GM18517 (cell line): ENCODE data around the gene MCCD1.

Experiments
- ATAC-seq: cut with Tn5 transposase; IDR thresholded peaks from one replicate; pipeline ENCODE4 v1.9.1; 2021; ENCODE audit warnings: mild to moderate bottlenecking, moderate library complexity; ENCODE audit not compliant: unreplicated experiment

Gene MCCD1

DNA sequence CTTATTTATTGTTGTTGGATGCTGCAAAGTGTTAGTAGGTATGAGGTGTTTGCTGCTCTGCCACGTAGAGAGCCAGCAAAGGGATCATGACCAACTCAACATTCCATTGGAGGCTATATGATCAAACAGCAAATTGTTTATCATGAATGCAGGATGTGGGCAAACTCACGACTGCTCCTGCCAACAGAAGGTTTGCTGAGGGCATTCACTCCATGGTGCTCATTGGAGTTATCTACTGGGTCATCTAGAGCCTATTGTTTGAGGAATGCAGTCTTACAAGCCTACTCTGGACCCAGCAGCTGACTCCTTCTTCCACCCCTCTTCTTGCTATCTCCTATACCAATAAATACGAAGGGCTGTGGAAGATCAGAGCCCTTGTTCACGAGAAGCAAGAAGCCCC lies 18.8 kb upstream of the MCCD1 start:
- ATAC-seq: no peak

DNA sequence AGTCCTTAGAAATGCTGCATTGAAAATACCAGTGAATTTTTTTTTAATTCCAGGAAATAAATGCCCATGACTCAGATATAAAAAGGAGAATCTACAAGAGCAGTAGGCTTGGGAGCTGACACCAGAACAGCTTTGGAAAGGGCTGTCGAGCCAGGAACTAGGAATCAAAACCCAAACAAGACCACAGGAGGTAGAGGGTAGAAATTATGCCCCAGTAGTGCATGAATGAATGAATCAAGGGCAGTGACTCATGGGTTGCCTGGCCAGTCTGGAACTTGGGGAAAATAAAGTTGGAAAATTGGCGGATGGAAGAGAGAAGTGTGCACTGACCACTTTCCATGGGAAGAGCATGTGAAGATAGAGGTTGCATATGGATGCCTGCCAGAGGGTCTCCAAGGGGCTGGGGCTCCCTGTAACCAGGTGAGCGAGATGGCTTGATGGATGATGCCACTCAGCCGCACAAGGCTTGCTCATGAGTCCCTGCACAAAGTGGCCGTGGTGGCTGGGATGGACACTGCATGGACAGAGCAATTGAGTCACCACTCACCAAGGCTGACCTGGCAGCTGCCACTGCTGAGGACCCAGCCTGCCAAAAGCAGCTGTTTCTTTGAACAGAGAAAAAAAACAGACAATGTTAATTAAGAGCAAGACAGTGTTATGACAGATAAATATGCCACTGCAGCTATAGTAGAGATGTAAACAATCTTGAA lies 15.2 kb upstream of the MCCD1 start:
- no peak for ATAC-seq

DNA sequence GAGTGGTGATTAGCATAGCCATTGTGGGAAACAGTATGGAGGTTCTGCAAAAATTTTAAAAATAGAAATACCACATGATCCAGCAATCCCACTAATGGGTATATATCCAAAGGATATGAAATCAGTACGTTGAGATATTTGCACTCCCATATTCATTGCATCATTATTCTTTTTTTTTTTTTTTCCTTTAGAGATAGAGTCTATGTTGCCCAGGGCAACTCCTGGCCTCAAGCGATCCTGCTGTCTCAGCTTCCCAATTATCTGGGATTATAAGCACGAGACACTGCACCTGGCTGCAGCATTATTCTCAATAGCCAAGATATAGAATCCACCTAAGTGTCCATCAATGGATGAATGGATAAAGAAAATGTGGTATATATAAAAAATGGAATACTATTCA lies 6.9 kb upstream of the MCCD1 start:
- ATAC-seq: no peak

DNA sequence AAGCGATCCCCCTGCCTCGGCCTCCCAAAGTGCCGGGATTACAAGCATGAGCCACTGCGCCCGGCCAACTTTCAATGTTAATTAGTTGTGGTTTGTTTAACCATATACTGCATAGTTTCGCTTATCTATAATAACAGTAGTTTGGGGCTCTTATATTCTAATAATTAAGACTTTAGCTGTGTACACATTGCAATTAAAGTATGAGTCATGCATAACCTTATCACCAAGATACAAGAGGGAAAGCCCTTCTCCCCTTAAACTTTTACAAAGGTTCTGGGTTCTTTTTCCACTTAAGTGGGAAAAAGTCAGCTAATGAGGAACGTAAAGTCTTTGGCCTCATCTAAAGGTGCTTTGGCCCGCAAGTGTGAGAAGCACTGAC lies 3.2 kb upstream of the MCCD1 start:
- ATAC-seq: no peak

DNA sequence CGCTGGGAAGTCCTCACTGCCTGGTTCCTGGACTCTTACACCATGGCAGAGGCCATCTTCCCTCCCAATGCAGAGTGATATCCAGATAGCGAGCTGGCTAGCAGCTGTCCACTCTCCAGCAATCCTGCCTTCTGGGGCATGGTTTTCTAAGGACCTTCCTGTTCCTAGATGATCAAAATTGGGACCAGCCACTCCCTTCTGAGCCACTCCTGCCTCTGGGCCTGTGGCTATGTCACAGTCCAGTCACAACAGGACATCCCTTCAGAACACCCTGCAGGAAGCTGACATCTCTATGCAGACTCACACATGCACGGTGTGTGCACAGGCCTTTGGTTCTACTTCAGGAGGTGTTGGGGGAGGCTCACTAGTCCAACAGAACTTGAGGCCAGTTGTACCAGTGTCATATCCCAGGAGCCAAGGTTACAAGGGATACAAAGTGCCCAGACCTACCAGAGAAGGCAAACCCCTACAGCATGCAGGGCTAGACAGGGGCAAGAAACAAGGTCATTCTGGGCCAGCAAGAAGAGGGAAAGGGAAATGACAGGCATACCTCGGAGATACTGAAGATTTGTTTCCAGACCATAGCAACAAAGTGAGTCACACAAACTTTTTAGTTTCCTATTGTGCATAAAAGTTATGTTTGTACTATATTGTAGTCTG lies 2.7 kb upstream of the MCCD1 start:
- no peak for ATAC-seq

DNA sequence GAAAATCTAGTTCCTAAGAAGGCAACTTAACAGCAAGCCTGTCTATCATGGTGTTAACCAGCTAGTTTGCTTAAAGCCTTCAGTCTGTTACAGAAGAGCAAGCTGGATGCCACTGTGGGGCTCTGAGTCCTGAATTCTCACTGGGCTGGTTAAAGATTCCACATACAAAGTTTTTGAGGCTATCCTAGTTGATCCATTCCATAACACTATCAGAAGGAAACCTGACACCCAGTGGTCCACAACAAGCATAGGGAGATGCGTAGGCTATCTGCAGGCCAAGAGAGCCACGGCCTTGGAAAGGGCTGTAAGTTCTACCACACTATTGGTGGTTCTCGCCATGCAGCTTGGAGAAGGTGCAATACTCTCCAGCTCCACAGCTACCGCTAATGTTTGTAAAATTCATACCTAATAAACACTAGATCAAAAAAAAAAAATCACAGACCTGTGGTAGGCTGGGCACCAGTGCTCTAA lies 420 bp upstream of the MCCD1 start:
- no peak for ATAC-seq

DNA sequence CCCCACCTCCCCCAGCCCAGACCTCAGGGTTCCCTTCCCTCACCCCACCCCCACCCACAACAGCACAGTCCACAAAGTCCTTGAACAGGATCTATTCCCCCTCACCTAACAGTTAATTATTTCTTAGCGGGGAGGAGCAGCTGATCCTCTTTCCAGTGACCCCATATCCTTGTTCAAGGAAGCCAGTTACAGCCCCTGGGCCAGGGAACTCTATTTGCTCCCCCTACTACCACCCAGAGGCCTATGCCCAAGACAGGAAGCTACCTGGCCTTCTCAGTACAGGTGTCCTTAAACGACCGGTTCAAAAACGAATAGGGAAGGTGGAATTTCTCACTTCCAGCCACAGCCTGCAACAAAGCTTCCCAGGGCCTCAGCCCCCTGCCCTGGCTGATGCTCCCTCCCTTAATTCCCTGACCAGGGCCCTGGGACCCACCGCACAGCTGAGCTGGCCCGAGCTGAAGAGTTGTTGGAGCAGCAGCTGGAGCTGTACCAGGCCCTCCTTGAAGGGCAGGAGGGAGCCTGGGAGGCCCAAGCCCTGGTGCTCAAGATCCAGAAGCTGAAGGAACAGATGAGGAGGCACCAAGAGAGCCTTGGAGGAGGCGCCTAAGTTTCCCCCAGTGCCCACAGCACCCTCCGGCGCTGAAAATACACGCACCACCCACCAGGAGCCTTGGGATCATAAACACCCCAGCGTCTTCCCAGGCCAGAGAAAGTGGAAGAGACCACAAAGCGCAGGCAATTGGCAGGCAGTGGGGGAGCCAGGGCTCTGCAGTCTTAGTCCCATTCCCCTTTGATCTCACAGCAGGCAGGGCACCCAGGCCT lies 778 bp downstream of the MCCD1 start:
- no peak for ATAC-seq

DNA sequence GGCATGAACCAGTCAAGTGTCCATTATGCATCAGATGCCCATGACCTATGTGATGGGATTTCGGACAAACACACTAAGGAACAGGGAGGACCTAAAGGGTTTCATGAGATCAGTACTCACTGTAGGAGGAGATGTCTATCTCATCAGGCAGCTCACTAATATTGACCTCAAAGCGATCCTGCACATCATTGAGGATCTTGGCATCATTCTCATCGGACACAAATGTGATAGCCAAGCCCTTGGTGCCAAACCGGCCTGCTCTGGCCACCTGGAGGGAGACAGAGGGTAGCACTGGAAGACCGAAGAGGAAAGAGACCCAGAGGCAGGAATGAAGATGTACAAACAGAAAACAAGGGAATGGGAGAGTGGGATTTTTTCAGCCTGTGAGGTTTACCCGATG lies 1.9 kb downstream of the MCCD1 start:
- ATAC-seq: no peak

DNA sequence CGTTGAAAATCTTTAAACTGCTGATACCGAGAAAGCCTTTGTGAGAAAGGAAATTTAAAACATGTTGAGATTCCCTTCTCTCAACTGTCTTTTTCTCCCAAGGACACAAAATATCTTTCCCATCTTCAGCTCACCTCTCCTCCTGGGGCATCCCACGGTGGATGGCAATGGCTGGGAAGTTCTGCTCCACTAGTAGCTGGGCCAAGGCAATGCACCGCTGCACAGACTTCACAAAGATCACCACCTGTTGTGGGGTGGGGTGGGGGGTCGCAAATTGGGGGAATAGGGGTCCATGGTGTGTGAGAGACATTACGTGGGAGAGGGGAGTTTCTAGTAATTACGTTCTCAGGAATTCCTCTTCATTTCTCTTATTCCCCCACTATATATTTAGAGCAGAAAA lies 2.4 kb downstream of the MCCD1 start:
- ATAC-seq: no peak

DNA sequence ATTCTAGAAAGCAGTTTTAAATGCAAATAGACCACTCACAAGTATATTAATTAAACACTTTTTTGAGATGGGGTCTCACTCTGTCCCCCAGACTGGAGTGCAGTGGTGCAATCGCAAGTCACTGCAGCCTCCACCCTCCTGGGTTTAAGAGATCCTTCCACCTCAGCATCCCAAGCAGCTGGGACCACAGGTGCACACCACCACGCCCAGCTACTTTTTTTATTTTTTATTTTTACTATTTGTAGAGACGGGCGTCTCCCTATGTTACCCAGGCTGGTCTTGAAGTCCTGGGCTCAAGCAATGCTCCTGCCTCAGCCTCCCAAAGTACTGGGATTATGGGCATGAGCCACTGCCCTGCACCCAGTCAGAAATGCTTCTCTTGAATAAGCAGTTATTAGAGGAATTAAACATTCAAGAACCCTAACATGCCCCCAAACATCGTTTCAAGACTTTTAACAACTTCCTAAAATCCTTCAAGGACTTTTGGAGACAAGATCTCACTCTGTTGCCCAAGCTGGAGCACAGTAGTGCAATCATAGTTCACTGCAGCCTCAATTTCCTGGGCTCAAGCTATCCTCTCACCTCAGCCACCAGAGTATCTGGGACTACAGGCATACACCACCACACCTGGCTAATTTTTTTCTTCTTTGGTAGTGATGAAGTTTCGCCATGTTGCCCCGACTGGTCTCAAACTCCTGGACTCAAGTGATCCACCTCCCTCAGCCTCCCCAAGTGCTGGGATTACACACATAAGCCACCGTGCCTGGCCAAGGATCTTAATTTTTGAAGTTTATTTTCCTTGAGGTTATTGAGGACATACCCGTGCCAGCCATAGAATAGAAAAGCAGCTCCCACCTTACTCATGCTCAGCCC lies 3.2 kb downstream of the MCCD1 start:
- ATAC-seq: no peak

DNA sequence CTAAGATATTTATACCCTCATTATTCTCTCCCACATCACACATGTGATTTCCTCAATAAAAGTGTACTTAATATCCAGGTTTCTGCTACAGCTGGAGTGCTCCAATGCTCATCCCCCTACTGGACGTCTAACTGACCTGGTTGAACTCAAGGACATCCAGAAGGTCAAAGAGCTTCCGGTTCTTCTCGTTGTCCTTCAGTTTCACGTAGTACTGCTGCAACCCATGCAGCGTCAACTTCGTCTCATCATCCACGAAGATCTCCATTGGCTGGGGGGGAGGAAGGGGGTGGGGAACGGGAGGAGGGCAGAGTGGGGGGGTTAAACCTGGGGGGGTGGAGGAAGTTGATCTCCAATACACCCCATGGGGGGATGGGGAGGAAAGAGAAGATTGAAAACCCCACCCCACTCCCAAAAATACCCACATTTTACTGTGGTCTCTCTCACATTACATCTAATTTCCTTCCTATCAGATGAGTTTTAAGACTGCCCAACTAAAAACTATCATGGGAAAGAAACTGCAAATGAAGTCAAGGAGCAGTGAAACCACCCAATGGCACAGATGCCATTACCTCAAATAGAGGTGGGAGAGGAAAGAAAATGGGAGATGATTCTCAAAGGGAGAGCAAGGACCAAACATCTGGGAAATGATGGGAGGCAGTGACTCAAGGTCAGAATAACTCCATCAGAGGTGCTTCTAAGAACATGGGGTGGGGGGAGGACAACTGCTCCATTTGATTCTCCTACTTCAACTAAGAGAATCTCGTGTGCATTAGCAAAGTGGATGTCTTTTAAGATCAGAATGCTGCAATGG lies 4.1 kb downstream of the MCCD1 start:
- ATAC-seq: no peak

DNA sequence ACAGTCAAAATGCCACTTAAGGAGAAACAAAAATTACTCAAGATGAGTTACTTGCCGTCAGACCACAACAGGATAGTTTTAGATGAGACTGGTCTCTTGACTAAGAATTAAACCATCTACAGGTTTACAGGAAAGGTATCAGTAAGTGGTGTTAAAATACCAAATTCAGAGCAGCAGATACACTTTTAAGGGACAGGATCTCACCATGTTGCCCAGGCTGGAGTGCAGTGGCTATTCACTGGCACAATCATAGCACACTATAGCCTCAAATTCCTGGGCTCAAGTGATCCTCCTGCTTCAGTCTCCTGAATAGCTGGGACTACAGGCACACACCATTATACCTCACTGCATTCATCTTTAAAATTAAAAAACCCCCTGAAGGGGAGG lies 4.7 kb downstream of the MCCD1 start:
- ATAC-seq: no peak

DNA sequence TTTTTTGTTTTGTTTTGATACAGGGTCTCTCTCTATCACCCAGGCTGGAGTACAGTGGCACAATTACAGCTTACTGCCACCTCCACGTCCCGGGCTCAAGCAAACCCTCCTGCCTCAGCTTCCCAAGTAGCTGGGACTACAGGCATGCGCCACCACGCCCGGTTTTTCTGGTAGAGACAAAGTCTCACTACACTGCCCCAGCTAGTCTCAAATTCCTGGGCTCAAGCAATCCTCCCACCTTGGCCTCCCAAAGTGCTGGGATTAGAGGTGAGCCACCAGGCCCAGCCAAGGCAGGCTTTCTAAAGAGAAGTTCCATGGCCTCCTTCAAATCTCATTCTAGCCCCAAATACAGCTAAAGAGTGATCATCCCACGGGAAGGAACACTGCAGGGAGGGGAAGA lies 5.2 kb downstream of the MCCD1 start:
- ATAC-seq: no peak

DNA sequence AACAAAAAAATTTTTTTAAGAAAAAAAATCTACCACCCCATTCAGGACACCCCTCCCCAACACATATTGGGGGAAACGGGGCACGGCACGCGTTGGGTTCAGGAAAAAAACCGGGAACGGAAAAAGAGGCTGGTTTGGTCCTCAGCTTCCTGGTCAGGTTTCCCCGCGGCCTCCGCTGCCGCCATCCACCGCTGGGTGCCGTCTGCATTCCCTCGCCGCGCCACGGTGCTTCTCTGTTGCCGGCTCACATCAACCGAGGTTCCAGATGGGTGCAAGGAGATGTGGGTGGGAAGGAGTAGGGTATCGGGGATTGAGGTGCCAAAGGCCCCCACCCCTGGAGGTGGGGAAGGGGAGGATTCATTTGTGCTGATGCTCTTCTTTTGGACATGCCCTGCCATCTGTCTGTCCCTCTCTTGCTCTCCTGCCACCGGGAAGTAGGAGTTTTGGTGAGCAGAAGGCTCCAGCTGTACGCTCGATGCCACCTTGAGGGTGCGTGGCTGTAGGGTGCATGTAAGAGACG lies 5.8 kb downstream of the MCCD1 start:
- no peak for ATAC-seq

DNA sequence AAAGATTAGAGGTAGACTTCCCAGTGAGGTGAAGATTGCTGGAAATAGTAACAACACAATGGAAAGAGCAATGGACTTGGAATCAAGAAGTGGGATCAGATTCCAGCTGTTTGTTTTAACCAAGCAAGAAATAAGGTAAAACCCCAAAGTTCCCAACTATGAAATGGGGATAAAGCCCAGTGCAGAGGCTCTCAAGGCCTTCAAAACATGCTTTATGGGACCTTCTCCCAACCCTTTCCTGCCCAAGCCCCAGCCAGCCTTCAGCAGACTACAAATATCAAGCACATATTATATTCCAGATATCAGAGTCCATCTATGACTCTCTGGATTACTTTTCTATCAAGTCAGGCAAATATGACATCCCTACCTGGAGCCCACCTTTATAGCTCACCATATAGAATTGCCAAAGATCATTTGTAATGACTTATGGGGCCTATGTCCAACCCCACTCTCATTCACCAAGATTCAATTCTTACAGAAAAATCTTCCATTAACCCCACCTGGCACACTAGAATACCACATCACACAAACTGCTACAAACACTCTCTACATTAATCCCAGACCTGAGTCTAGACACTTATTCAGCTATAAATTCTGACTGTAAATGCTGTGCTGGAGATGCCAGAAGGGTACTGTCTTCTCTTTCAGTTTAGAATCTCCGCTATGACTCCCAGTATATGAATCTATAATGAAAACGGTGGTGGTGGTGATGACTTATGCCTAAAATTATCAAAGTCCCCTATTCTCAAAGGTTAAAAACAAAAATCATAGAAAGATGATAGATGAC lies 7.0 kb downstream of the MCCD1 start:
- ATAC-seq: no peak

DNA sequence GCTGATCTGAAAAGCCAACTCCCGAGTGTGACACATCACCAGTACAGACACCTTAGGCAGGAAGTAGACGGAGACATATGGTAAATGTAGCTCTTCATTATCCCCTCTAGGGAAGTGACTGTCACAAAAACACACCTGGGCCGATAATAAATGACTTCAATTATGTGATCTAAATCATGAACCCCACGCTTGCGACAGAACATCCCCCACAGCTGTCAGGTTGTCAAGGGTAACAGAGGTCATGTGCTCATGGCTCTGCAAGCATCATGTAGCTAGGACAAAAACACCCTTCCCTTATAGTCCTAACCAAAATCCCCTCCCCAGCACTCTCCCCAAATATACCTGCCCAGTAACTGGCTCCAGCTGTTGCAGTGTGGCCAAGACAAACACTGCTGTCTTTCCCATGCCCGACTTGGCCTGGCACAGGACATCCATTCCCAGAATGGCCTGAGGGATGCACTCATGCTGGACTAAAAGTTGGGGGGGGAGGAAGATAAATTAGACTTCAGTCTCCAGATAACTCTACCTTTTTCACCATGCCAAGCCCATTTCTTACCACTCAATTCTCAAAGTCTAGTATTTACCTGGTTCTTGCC lies 10.1 kb downstream of the MCCD1 start:
- ATAC-seq: no peak

DNA sequence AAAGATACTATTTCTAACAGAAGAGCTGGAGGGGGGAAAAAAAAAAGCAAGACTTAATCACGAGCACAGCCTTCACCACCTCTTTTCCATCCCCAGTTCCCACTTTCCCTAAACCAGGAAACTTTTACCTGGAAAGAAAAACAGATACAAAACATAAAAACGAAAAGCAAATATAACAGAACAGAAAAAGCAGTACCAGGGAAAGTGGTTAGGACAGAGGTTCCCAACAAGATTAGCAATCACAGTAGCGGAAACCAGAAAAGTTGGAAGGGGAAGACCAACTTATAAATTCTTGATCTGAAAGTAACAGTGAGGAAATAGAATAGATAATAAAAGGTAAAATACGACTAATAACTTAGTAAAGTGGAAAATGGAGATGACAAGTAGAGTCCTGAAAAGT lies 11.9 kb downstream of the MCCD1 start:
- ATAC-seq: no peak

DNA sequence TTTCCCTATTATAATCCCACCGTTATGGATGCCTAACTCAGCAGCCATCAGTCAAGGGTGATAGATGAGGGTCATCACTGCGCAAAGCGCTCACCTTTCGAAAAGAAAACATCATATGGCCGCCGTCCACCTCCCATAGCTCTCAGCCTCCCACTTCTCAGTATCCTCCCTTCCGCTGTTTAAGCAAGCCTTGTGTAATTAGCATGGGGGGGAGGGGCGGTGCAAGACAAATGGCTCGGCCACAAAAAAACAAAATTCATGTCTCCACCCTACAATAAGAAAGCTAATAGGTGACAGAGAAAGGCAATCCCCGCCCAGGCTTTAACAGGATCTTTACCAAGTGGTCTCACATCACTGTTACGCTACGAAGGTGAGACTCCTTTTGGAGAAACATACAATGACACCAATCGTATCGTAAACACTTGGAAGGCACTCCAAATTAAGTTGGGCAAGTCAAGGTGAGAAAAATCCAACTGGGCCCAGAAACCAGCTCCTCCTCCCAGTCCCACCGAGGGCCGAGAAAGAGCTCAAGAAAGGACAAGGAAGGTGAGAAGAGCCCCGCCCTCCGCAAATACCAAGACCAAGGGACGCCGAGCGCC lies 12.4 kb downstream of the MCCD1 start:
- no peak for ATAC-seq
